Right lobe of liver (tissue), 6 donors: ENCODE results near the gene EXD3. TPM values are rescaled to one million over a fixed set of nuclear protein-coding genes. Genes with fewer than 3 reads are reported as not detected.

Experiments used
- ATAC-seq, 4 donors: fragments of 200-7000 bp; cut with Tn5 transposase; one replicate each; pipeline ENCODE4 v1.9.1; 2020; ENCODE audit warnings: mild to moderate bottlenecking in 4 of 4, moderate library complexity in 4 of 4
- DNase-seq, 3 donors: peaks; one replicate each; pipeline ENCODE4 v3.0.0-alpha.2; 2020
- H3K27ac ChIP-seq, 3 donors: fragments of 200-600 bp; one replicate each; pipeline ENCODE4 v1.8.0; 2022
- H3K27me3 ChIP-seq, 2 donors: fragments of 200-600 bp; one replicate each; pipeline ENCODE4 v1.8.0; 2022
- H3K36me3 ChIP-seq, 4 donors: fragments of 200-600 bp; sonication (generic) in 1 of 4; one replicate each; pipeline versions ENCODE4 v1.5.1 to v1.8.0; 2017 to 2022; ENCODE audit warnings: control low read depth in 1 of 4
- H3K4me1 ChIP-seq, 4 donors: fragments of 200-600 bp; sonication (generic) in 1 of 4; one replicate each; pipeline versions ENCODE4 v1.5.1 to v1.8.0; 2017 to 2022; ENCODE audit warnings: control low read depth in 1 of 4
- H3K4me3 ChIP-seq, 3 donors: fragments of 200-600 bp; one replicate each; pipeline ENCODE4 v1.8.0; 2022
- H3K9me3 ChIP-seq, 4 donors: fragments of 200-600 bp; sonication (generic) in 1 of 4; one replicate each; pipeline versions ENCODE4 v1.5.1 to v1.8.0; 2017 to 2022; ENCODE audit warnings: control low read depth in 1 of 4
- POLR2A ChIP-seq: fragments of 450-650 bp; IDR thresholded peaks from one replicate; pipeline ENCODE4 v1.6.1; 2017; ENCODE audit warnings: antibody characterized with exemption, mild to moderate bottlenecking
- WGBS: methylation state at CpG from one replicate; pipeline ENCODE4 v1.1.6; 2018; ENCODE audit warnings: low coverage, low lambda C conversion rate; ENCODE audit not compliant: insufficient coverage; ENCODE audit errors: missing lambda C conversion rate; 5-methylcytosine and 5-hydroxymethylcytosine counted together
- intact Hi-C, 2 donors: fragments of 100-400 bp; cut with DNase I; formaldehyde crosslinking; loops; one replicate each; pipeline versions ENCODE4 v1.11.2 to v1.14.1; 2022
- total RNA-seq, 6 experiments: library from RNA; depleted of rRNA in 2 of 6; stranded (reverse); fragments of >200 nt in 2 of 6; fragmentation: NEBNext Ultra II Directional in 3 of 6; extraction: Animal tissue kit (Norgen Biotek cat#: 25700) in 3 of 6; gene quantifications; one replicate each; pipeline versions ENCODE4 v1.1.0 to v1.2.4, GENCODE V29; 2016 to 2023
- TF ChIP-seq, protein P1 (sequence below), 4 donors: fragments of 200-600 bp in 3 of 4; fragments of 450-650 bp in 1 of 4; IDR thresholded peaks; one replicate each; pipeline versions ENCODE4 v1.5.1 to v1.8.0; 2016 to 2022; ENCODE audit warnings: antibody characterized with exemption in 4 of 4, mild to moderate bottlenecking in 2 of 4
- donor health status: DM: no; HTN: yes; CAD: no.
- donor health status: DM: no; HTN: no; CAD: no.
- donor health status: DM: no; HTN: no; CAD: no.
- donor health status: DM: no; HTN: yes; CAD: no.
- donor health status: DM: no; HTN: yes; CAD: no.

EXD3 gene
- total RNA-seq, 6 experiments from 2014 or later: 3.3 to 14.4 (median 10.6) TPM

GRCh38 chr9:137449931-137450538, 27.1 kb upstream of the EXD3 start:
- peaks cover 0 to 15% (median 4%) of the 10 kb centered on the region in 4 donors for H3K4me1 ChIP-seq
- 66% methylated on average over 6 of the region's 18 CpGs for WGBS
- peaks cover 0 to 4% (median 0%) of the 10 kb centered on the region in 4 donors for H3K36me3 ChIP-seq
- H3K9me3 ChIP-seq: no peaks in the 10 kb centered on the region
- H3K27me3 ChIP-seq: no peaks in the 10 kb centered on the region
- no peak for TF ChIP-seq POLR2A
- TF ChIP-seq, protein P1, sequence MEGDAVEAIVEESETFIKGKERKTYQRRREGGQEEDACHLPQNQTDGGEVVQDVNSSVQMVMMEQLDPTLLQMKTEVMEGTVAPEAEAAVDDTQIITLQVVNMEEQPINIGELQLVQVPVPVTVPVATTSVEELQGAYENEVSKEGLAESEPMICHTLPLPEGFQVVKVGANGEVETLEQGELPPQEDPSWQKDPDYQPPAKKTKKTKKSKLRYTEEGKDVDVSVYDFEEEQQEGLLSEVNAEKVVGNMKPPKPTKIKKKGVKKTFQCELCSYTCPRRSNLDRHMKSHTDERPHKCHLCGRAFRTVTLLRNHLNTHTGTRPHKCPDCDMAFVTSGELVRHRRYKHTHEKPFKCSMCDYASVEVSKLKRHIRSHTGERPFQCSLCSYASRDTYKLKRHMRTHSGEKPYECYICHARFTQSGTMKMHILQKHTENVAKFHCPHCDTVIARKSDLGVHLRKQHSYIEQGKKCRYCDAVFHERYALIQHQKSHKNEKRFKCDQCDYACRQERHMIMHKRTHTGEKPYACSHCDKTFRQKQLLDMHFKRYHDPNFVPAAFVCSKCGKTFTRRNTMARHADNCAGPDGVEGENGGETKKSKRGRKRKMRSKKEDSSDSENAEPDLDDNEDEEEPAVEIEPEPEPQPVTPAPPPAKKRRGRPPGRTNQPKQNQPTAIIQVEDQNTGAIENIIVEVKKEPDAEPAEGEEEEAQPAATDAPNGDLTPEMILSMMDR (IDR thresholded peaks at IDR 0.05): no peak
- peak in 1 of 3 donors; percentile 51 for DNase-seq
- no peak for ATAC-seq
- intact Hi-C loops: no loop called here
- H3K4me3 ChIP-seq: no peak overlapping the region
- no peak overlapping the region for H3K27ac ChIP-seq

- Histone ChIP-seq H3K27ac (no peak overlapping the region), H3K4me1 (peaks cover 0 to 10% (median 2%) of the 10 kb centered on the region in 4 donors), H3K9me3 (no peaks in the 10 kb centered on the region), H3K4me3 (no peak overlapping the region), H3K36me3 (peaks cover 0 to 4% (median 0%) of the 10 kb centered on the region in 4 donors), H3K27me3 (no peaks in the 10 kb centered on the region)
- intact Hi-C loops: no loop called here
- DNase-seq (peak in 2 of 3 donors; percentile 23 to 50), ATAC-seq (no peak)
- TF ChIP-seq POLR2A: no peak
- TF ChIP-seq, protein P1 (IDR thresholded peaks at IDR 0.05): no peak
- 90% methylated on average over 4 of the region's 36 CpGs for WGBS
These were observed 26.3 kb upstream of the EXD3 start for GRCh38 chr9:137449081-137449844.

GRCh38 chr9:137448602-137448962, 25.6 kb upstream of the EXD3 start:
- peaks cover 0 to 4% (median 0%) of the 10 kb centered on the region in 4 donors for H3K36me3 ChIP-seq
- no peaks in the 10 kb centered on the region for H3K27me3 ChIP-seq
- H3K27ac ChIP-seq: no peak overlapping the region
- DNase-seq (no peak), ATAC-seq (no peak)
- intact Hi-C loops: no loop called here
- peaks cover 0 to 10% (median 2%) of the 10 kb centered on the region in 4 donors for H3K4me1 ChIP-seq
- WGBS: 93% methylated on average over 3 of the region's 16 CpGs
- H3K9me3 ChIP-seq: no peaks in the 10 kb centered on the region
- TF ChIP-seq, protein P1 (IDR thresholded peaks at IDR 0.05): no peak
- no peak for TF ChIP-seq POLR2A
- no peak overlapping the region for H3K4me3 ChIP-seq

GRCh38 chr9:137447722-137448601, 25.0 kb upstream of the EXD3 start:
- intact Hi-C loops: no loop called here

More at GRCh38 chr9:137447722-137448601, 25.0 kb upstream of the EXD3 start:
- TF ChIP-seq, protein P1 (IDR thresholded peaks at IDR 0.05): no peak
- no peak for TF ChIP-seq POLR2A
- H3K4me1 ChIP-seq: peaks cover 0 to 10% (median 2%) of the 10 kb centered on the region in 4 donors
- ATAC-seq (peak in 2 of 4 donors; percentile 1 to 11), DNase-seq (peak in 2 of 3 donors; percentile 25 to 58)
- no peak overlapping the region for H3K27ac ChIP-seq
- H3K27me3 ChIP-seq: no peaks in the 10 kb centered on the region
- no CpG with 5 or more reads among the region's 27 CpGs for WGBS
- no peak overlapping the region for H3K4me3 ChIP-seq
- peaks cover 0 to 4% (median 0%) of the 10 kb centered on the region in 4 donors for H3K36me3 ChIP-seq
- H3K9me3 ChIP-seq: no peaks in the 10 kb centered on the region
